Endothelial cell (in vitro differentiated cells): ENCODE data around the gene RPS6KB2. TPM values are rescaled to one million over a fixed set of nuclear protein-coding genes. Genes with fewer than 3 reads are reported as not detected.

Source experiments
- DNase-seq: peaks from one replicate; pipeline ENCODE4 v3.0.0; 2021; ENCODE audit warnings: low spot score
- H3K27ac Mint-ChIP-seq: one replicate; pipeline ENCODE4 v1.8.0; 2021; ENCODE audit warnings: mixed read lengths, inconsistent platforms; ENCODE audit not compliant: unreplicated experiment
- H3K27me3 Mint-ChIP-seq: one replicate; pipeline ENCODE4 v1.8.0; 2021; ENCODE audit warnings: mild to moderate bottlenecking, moderate library complexity, mixed read lengths, inconsistent platforms; ENCODE audit not compliant: unreplicated experiment
- H3K36me3 Mint-ChIP-seq: one replicate; pipeline ENCODE4 v1.8.0; 2021; ENCODE audit warnings: mild to moderate bottlenecking, low read depth, mixed read lengths, inconsistent platforms; ENCODE audit not compliant: unreplicated experiment
- H3K4me1 Mint-ChIP-seq: one replicate; pipeline ENCODE4 v1.8.0; 2021; ENCODE audit warnings: mild to moderate bottlenecking, mixed read lengths, inconsistent platforms; ENCODE audit not compliant: unreplicated experiment
- H3K4me3 Mint-ChIP-seq: one replicate; pipeline ENCODE4 v1.8.0; 2021; ENCODE audit warnings: mild to moderate bottlenecking, mixed read lengths, inconsistent platforms; ENCODE audit not compliant: unreplicated experiment
- H3K9me3 Mint-ChIP-seq: one replicate; pipeline ENCODE4 v1.8.0; 2021; ENCODE audit warnings: mixed read lengths, inconsistent platforms; ENCODE audit not compliant: unreplicated experiment
- total RNA-seq: library from RNA; stranded (reverse); fragmentation: NEBNext Ultra II Directional; extraction: Animal tissue kit (Norgen Biotek cat#: 25700); gene quantifications from one replicate; pipeline ENCODE4 v1.2.1, GENCODE V29; 2021; ENCODE audit not compliant: unreplicated experiment
- TF ChIP-seq, protein P1 (sequence below): fragments of 200-600 bp; sonication (generic); IDR thresholded peaks from one replicate; pipeline ENCODE4 v1.5.0; 2021; ENCODE audit warnings: antibody characterized with exemption; ENCODE audit not compliant: unreplicated experiment

RPS6KB2 gene
- total RNA-seq, 1 donor from 2014 or later: 44.2 TPM

DNA sequence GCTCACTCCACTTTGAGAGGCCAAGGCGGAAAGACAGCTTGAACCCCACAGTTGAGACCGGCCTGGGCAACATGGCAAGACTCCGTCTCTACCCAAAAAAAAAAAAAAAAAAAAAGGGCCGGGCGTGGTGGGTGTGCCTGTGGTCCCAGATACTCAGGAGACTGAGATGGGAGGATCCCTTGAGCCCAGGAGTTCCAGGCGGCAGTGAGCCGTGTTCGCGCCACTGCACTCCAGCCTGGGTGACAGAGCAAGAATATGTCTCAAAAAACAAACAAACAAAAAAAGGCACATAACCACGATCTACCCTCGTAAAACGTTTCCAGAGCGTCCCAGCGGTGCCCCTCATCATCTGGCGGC, 37.4 kb upstream of the RPS6KB2 start:
- Mint-ChIP-seq H3K9me3 (no peaks in the 10 kb centered on the region), H3K4me1 (peaks cover 20% of the 10 kb centered on the region), H3K4me3 (peak overlapping the region; percentile 91), H3K36me3 (peaks cover 5% of the 10 kb centered on the region), H3K27ac (peak overlapping the region; percentile 66), H3K27me3 (peaks cover 14% of the 10 kb centered on the region)
- DNase-seq: no peak
- TF ChIP-seq, protein P1, sequence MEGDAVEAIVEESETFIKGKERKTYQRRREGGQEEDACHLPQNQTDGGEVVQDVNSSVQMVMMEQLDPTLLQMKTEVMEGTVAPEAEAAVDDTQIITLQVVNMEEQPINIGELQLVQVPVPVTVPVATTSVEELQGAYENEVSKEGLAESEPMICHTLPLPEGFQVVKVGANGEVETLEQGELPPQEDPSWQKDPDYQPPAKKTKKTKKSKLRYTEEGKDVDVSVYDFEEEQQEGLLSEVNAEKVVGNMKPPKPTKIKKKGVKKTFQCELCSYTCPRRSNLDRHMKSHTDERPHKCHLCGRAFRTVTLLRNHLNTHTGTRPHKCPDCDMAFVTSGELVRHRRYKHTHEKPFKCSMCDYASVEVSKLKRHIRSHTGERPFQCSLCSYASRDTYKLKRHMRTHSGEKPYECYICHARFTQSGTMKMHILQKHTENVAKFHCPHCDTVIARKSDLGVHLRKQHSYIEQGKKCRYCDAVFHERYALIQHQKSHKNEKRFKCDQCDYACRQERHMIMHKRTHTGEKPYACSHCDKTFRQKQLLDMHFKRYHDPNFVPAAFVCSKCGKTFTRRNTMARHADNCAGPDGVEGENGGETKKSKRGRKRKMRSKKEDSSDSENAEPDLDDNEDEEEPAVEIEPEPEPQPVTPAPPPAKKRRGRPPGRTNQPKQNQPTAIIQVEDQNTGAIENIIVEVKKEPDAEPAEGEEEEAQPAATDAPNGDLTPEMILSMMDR: no peak

DNA sequence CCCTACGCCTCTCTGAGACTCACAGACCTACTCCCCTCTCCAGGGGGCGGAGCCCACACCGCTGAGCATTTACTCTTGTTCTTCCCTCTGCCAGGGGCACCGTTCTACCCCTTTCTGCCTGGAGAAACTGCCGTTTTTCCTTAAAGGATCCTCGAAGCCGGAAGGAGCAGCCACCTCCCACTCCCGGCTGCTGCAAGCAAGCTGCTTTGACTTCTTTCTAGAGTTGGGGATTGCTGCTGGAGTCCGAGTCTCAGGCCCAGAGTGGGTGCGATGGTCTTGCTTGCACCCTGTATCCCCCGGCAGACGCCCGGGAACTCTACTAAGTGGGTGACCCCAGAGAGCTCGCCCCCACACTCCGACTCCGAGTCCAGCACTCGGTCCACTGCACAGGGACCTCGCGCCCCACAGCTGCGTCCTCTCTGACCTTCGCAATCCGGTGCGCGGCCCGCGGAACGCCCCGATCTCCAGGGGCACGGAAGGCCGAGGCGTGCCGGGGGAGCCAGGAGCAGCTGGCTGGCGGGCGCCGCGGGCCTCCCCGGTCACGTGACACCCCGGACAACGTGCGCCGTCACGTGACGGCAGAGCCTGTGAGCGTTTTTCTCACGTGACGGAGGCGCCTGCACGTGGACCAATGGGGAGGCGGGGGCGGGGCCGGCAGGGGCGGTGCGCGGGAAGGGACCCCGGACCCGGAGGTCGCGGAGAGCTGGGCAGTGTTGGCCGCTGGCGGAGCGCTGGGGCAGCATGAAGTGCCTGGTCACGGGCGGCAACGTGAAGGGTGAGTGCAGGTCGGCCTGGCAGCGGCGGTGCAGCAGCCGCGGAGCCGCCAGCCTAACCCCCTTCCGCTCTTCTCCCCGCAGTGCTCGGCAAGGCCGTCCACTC, 36.8 kb upstream of the RPS6KB2 start, which contains the start of gene RAD9A:
TSS of gene RAD9A (plus strand) at position 683 of the 879 bp plus-strand sequence. CDS start at position 742, 59 bp downstream.
- DNase-seq: peak; percentile 92
- Mint-ChIP-seq H3K9me3 (no peaks in the 10 kb centered on the region), H3K27me3 (peaks cover 16% of the 10 kb centered on the region), H3K36me3 (peaks cover 5% of the 10 kb centered on the region), H3K4me1 (peaks cover 24% of the 10 kb centered on the region), H3K4me3 (peak within 1 kb of the TSS; percentile 91), H3K27ac (peak within 1 kb of the TSS; percentile 66)
- TF ChIP-seq, protein P1: no peak

GRCh38 chr11:67392183-67392715, 36.0 kb upstream of the RPS6KB2 start:
- Mint-ChIP-seq H3K4me1 (peaks cover 27% of the 10 kb centered on the region), H3K36me3 (peaks cover 5% of the 10 kb centered on the region), H3K9me3 (no peaks in the 10 kb centered on the region), H3K4me3 (peak overlapping the region; percentile 91), H3K27ac (no peak overlapping the region), H3K27me3 (peaks cover 14% of the 10 kb centered on the region)
- DNase-seq: no peak
- TF ChIP-seq, protein P1: no peak

DNA sequence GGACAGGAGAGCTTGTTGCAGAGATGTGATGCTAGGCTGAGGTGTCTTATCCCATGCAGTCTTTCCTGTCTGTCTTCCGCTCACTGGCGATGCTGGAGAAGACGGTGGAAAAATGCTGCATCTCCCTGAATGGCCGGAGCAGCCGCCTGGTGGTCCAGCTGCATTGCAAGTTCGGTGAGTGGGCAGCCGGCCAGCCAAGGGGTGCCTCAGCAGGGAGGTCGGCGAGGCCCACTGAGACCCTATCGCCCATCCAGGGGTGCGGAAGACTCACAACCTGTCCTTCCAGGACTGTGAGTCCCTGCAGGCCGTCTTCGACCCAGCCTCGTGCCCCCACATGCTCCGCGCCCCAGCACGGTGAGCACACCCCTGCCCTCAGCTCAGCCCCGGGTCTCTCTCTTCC, 34.9 kb upstream of the RPS6KB2 start:
- DNase-seq: no peak
- H3K27ac Mint-ChIP-seq: no peak overlapping the region
- TF ChIP-seq, protein P1: no peak
- H3K27me3 Mint-ChIP-seq: peaks cover 18% of the 10 kb centered on the region
- H3K9me3 Mint-ChIP-seq: no peaks in the 10 kb centered on the region
- peaks cover 11% of the 10 kb centered on the region for H3K36me3 Mint-ChIP-seq
- H3K4me3 Mint-ChIP-seq: peak overlapping the region; percentile 30
- peaks cover 32% of the 10 kb centered on the region for H3K4me1 Mint-ChIP-seq

- H3K27ac Mint-ChIP-seq: no peak overlapping the region
These were observed 34.3 kb upstream of the RPS6KB2 start for GRCh38 chr11:67393990-67394389.

More at GRCh38 chr11:67393990-67394389, 34.3 kb upstream of the RPS6KB2 start:
- H3K4me1 Mint-ChIP-seq: peaks cover 32% of the 10 kb centered on the region
- peak overlapping the region; percentile 30 for H3K4me3 Mint-ChIP-seq
- H3K9me3 Mint-ChIP-seq: no peaks in the 10 kb centered on the region
- TF ChIP-seq, protein P1: no peak
- peaks cover 18% of the 10 kb centered on the region for H3K27me3 Mint-ChIP-seq
- peaks cover 12% of the 10 kb centered on the region for H3K36me3 Mint-ChIP-seq
- DNase-seq: no peak
